IMR-90 (cell line): Measurements from ENCODE around the gene THEM4. TPM values are rescaled to one million over a fixed set of nuclear protein-coding genes. Genes with fewer than 3 reads are reported as not detected.

Experiments used
- ATAC-seq: fragments of 200-7000 bp; cut with Tn5 transposase; 2 replicates; pipeline ENCODE4 v1.9.1; 2020; ENCODE audit warnings: low read depth, mild to moderate bottlenecking, moderate library complexity
- BruUV-seq: library from RNA; stranded (reverse); fragments of 400-500 nt; replicated peaks from 2 replicates; lab custom pipeline; 2021; lab: Mats Ljungman, UMichigan
- CTCF ChIA-PET: fragments of 300-600 bp; formaldehyde crosslinking; extraction: SDS; loops from one replicate; lab custom pipeline; 2021; ENCODE audit warnings: antibody characterized with exemption; lab: Yijun Ruan, JAX
- POLR2A ChIA-PET: fragments of 300-600 bp; sonication (Branson Sonifier 250); formaldehyde crosslinking; loops from one replicate; lab custom pipeline; 2022; ENCODE audit warnings: antibody characterized with exemption; ENCODE audit not compliant: unreplicated experiment; lab: Charles Lee
- DNase-seq: peaks from one replicate; pipeline ENCODE4 v3.0.0; 2013
- H2AFZ ChIP-seq: replicated peaks from 2 replicates; pipeline ENCODE3; 2013; ENCODE audit warnings: low read length, mild to moderate bottlenecking; ENCODE audit not compliant: poor library complexity
- H2AK5ac ChIP-seq: 2 replicates; pipeline ENCODE4 v1.6.1; 2013; ENCODE audit warnings: low read depth, low read length, inconsistent platforms
- H2AK9ac ChIP-seq: replicated peaks from 2 replicates; pipeline ENCODE3; 2013; ENCODE audit warnings: mild to moderate bottlenecking, low read depth, low read length, moderate library complexity; ENCODE audit not compliant: poor library complexity
- H2BK120ac ChIP-seq: 2 replicates; pipeline ENCODE4 v1.6.1; 2013; ENCODE audit warnings: low read depth, low read length, inconsistent platforms
- H2BK15ac ChIP-seq: 3 replicates; pipeline ENCODE4 v1.6.1; 2013; ENCODE audit warnings: low read depth, low read length, inconsistent platforms
- H2BK20ac ChIP-seq: 2 replicates; pipeline ENCODE4 v1.6.1; 2013; ENCODE audit warnings: low read depth, mild to moderate bottlenecking, inconsistent platforms, low read length, moderate library complexity
- H2BK5ac ChIP-seq: 2 replicates; pipeline ENCODE4 v1.6.1; 2013; ENCODE audit warnings: mild to moderate bottlenecking, low read depth, low read length, inconsistent platforms; ENCODE audit not compliant: poor library complexity, severe bottlenecking
- H3K14ac ChIP-seq: replicated peaks from 2 replicates; pipeline ENCODE4 v1.6.1; 2013; ENCODE audit warnings: low read depth, low read length, inconsistent platforms
- H3K18ac ChIP-seq: 2 replicates; pipeline ENCODE4 v1.6.1; 2013; ENCODE audit warnings: low read depth, low read length, control low read depth
- H3K23ac ChIP-seq: 2 replicates; pipeline ENCODE4 v1.6.1; 2013; ENCODE audit warnings: low read depth, low read length, inconsistent platforms
- H3K27ac ChIP-seq: 2 replicates; pipeline ENCODE4 v1.5.1; 2013; ENCODE audit warnings: mild to moderate bottlenecking, control low read depth, low read length; ENCODE audit not compliant: insufficient read depth
- H3K27me3 ChIP-seq: 2 replicates; pipeline ENCODE4 v1.6.1; 2013; ENCODE audit warnings: low read length; ENCODE audit not compliant: control insufficient read depth, insufficient read depth
- H3K36me3 ChIP-seq: 2 replicates; pipeline ENCODE4 v1.6.1; 2013; ENCODE audit warnings: low read length, mixed read lengths; ENCODE audit not compliant: control insufficient read depth, insufficient read depth
- H3K4ac ChIP-seq: 2 replicates; pipeline ENCODE4 v1.6.1; 2013; ENCODE audit warnings: low read depth, low read length, inconsistent platforms
- H3K4me1 ChIP-seq: 2 replicates; pipeline ENCODE4 v1.6.1; 2013; ENCODE audit warnings: low read length, mixed read lengths; ENCODE audit not compliant: control insufficient read depth, insufficient read depth
- H3K4me2 ChIP-seq: 2 replicates; pipeline ENCODE4 v1.6.1; 2013; ENCODE audit warnings: low read depth, mild to moderate bottlenecking, control low read depth, low read length, moderate library complexity
- H3K4me3 ChIP-seq: 2 replicates; pipeline ENCODE4 v1.5.1; 2013; ENCODE audit warnings: low read depth, mild to moderate bottlenecking, control low read depth, low read length, moderate library complexity; ENCODE audit not compliant: insufficient read depth
- H3K56ac ChIP-seq: 2 replicates; pipeline ENCODE4 v1.6.1; 2013; ENCODE audit warnings: low read length, inconsistent platforms; ENCODE audit not compliant: insufficient read depth; ENCODE audit errors: extremely low read depth
- H3K79me1 ChIP-seq, 2 experiments: 2 replicates each; pipeline ENCODE4 v1.6.1; 2013; ENCODE audit warnings: low read length in 2 of 2, inconsistent platforms in 1 of 2, low read depth in 1 of 2
- H3K9ac ChIP-seq: 2 replicates; pipeline ENCODE4 v1.6.1; 2013; ENCODE audit warnings: low read depth, low read length, control low read depth
- H3K9me1 ChIP-seq: 2 replicates; pipeline ENCODE4 v1.6.1; 2013; ENCODE audit warnings: low read length, inconsistent platforms; ENCODE audit not compliant: insufficient read depth
- H3K9me3 ChIP-seq: 2 replicates; pipeline ENCODE4 v1.6.1; 2013; ENCODE audit warnings: low read length; ENCODE audit not compliant: control insufficient read depth, insufficient read depth
- H4K20me1 ChIP-seq: 2 replicates; pipeline ENCODE4 v1.6.1; 2013; ENCODE audit warnings: low read length, inconsistent platforms; ENCODE audit not compliant: insufficient read depth
- H4K5ac ChIP-seq: 2 replicates; pipeline ENCODE4 v1.6.1; 2013; ENCODE audit warnings: mild to moderate bottlenecking, low read depth, low read length, control low read depth
- H4K8ac ChIP-seq, 2 experiments: 2 replicates each; pipeline ENCODE4 v1.6.1; 2013; ENCODE audit warnings: low read depth in 2 of 2, low read length in 2 of 2, control low read depth in 1 of 2, inconsistent platforms in 1 of 2
- H4K91ac ChIP-seq: 2 replicates; pipeline ENCODE4 v1.6.1; 2013; ENCODE audit warnings: low read depth, low read length, inconsistent platforms; ENCODE audit not compliant: insufficient read depth
- BHLHE40 ChIP-seq: fragments of 150-350 bp; IDR thresholded peaks from 2 replicates; pipeline ENCODE4 v1.6.1; 2016; ENCODE audit warnings: mild to moderate bottlenecking, low read depth, low read length
- CHD1 ChIP-seq: IDR thresholded peaks from 2 replicates; pipeline ENCODE4 v1.6.1; 2012; ENCODE audit warnings: low read depth, low read length, improper control_type of control experiment
- ELK1 ChIP-seq: fragments of 150-350 bp; IDR thresholded peaks from 2 replicates; pipeline ENCODE4 v1.6.1; 2016; ENCODE audit warnings: low read depth, mild to moderate bottlenecking, low read length, moderate library complexity, borderline replicate concordance
- FOS ChIP-seq: fragments of 150-350 bp; IDR thresholded peaks from 2 replicates; pipeline ENCODE4 v1.6.1; 2016; ENCODE audit warnings: low read depth, low read length
- MXI1 ChIP-seq: IDR thresholded peaks from 2 replicates; pipeline ENCODE4 v1.6.1; 2012; ENCODE audit warnings: low read depth, mild to moderate bottlenecking, low read length, moderate library complexity, borderline replicate concordance
- POLR2A ChIP-seq: IDR thresholded peaks from 2 replicates; pipeline ENCODE4 v1.6.1; 2012; ENCODE audit warnings: mild to moderate bottlenecking, low read depth, low read length
- SMC3 ChIP-seq: fragments of 150-350 bp; IDR thresholded peaks from 2 replicates; pipeline ENCODE4 v1.6.1; 2016; ENCODE audit warnings: low read depth, mild to moderate bottlenecking, antibody characterized with exemption, low read length, moderate library complexity
- WGBS, 2 experiments: methylation state at CpG; one replicate each; pipeline versions ENCODE4 v1.1.5 to v1.1.7; 2013; ENCODE audit warnings: missing lambda C conversion rate in 2 of 2; ENCODE audit not compliant: insufficient read length in 1 of 2; ENCODE audit errors: extremely low coverage in 2 of 2; 5-methylcytosine and 5-hydroxymethylcytosine counted together
- dilution Hi-C: fragments of 300-500 bp; cut with HindIII; formaldehyde crosslinking; loops from one replicate; pipeline ENCODE4 v1.14.3; 2018; ENCODE audit warnings: low sequenced_read_pairs; ENCODE audit not compliant: unreplicated experiment
- in situ Hi-C: fragments of 300-500 bp; cut with MboI; formaldehyde crosslinking; loops from 3 replicates; pipeline ENCODE4 v1.14.3; 2019; ENCODE audit warnings: low sequenced_read_pairs, inconsistent platforms, mixed read lengths
- intact Hi-C: fragments of 100-400 bp; cut with micrococcal nuclease; formaldehyde crosslinking; loops from 2 replicates; pipeline ENCODE4 v1.10.0; 2022
- polyA plus RNA-seq, 3 experiments: library from polyadenylated mRNA; depleted of rRNA; stranded (reverse); fragments of >200 nt; gene quantifications; 2 replicates each; pipeline ENCODE4 v1.2.3, GENCODE V29; 2012; ENCODE audit warnings: low replicate concordance in 1 of 3
- total RNA-seq: library from RNA; depleted of rRNA; stranded (reverse); fragments of >200 nt; gene quantifications from 2 replicates; pipeline ENCODE4 v1.2.3, GENCODE V29; 2012
- TF ChIP-seq, protein P1 (sequence below): conservative IDR thresholded peaks from 2 replicates; pipeline ENCODE4 v1.5.1; 2012; ENCODE audit warnings: mild to moderate bottlenecking, low read depth, low read length, improper control_type of control experiment

THEM4 gene
- total and polyA plus RNA-seq, 2 of the 4 experiments (the other 2 are of a cell fraction): 7.3 to 15.7 TPM

DNA sequence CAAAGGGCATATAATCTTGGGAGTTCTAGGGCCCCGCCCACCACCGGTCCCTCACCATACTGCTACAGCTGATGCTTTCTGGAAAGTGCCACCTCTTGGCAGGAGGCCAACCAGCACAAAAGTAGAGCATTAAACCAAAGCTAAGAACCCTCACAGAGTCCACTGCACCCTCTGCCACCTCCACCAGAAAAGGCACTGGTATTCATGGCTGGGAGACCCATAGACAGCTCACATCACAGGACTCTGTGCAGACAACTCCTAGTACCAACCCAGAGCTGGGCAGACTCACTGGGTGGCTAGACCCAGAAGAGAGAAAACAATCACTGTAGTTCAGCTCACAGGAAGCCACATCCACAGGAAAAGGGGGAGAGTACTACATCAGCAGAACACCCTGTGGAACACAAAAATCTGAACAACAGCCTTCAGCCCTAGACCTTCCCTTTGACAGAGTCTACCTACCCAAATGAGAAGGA lies 10.8 kb downstream of the THEM4 start:
- Histone ChIP-seq H3K27ac (no peak overlapping the region), H3K4me2 (no peak overlapping the region), H3K9me3 (peaks cover 3% of the 10 kb centered on the region), H3K4me3 (no peak overlapping the region), H2BK120ac (no peak overlapping the region), H3K4ac (no peak overlapping the region), H2AK5ac (no peak overlapping the region), H3K23ac (no peak overlapping the region), H4K8ac (no peak overlapping the region), H2AFZ (no peak overlapping the region), H3K9ac (no peak overlapping the region), H2BK5ac (no peak overlapping the region), H3K36me3 (peaks cover under 1% of the 10 kb centered on the region; the same call in 1 of the 2 replicates), H2AK9ac (no peak overlapping the region), H3K14ac (no peak overlapping the region), H4K5ac (no peak overlapping the region), H4K91ac (no peak overlapping the region), H3K18ac (no peak overlapping the region), H3K56ac (no peak overlapping the region), H4K20me1 (no peaks in the 10 kb centered on the region; the same call in 1 of the 2 replicates), H3K9me1 (no peaks in the 10 kb centered on the region; the same call in 1 of the 2 replicates), H3K4me1 (no peaks in the 10 kb centered on the region; the same call in 1 of the 2 replicates), H3K27me3 (no peaks in the 10 kb centered on the region), H3K79me1 (peaks cover 1 to 11% of the 10 kb centered on the region in 2 experiments; a peak in 3 of 4 replicates), H2BK20ac (no peak overlapping the region), H2BK15ac (no peak overlapping the region)
- dilution Hi-C loops (loop anchor here (25.0 kb wide), 1 partner anchor 111 kb away; the partner anchor contains the start of gene TDRKH), intact Hi-C loops (no loop called here), in situ Hi-C loops (no loop called here)
- TF ChIP-seq CHD1 (no peak), SMC3 (no peak), ELK1 (no peak), FOS (no peak), BHLHE40 (no peak), MXI1 (no peak), POLR2A (no peak)
- TF ChIP-seq, protein P1, sequence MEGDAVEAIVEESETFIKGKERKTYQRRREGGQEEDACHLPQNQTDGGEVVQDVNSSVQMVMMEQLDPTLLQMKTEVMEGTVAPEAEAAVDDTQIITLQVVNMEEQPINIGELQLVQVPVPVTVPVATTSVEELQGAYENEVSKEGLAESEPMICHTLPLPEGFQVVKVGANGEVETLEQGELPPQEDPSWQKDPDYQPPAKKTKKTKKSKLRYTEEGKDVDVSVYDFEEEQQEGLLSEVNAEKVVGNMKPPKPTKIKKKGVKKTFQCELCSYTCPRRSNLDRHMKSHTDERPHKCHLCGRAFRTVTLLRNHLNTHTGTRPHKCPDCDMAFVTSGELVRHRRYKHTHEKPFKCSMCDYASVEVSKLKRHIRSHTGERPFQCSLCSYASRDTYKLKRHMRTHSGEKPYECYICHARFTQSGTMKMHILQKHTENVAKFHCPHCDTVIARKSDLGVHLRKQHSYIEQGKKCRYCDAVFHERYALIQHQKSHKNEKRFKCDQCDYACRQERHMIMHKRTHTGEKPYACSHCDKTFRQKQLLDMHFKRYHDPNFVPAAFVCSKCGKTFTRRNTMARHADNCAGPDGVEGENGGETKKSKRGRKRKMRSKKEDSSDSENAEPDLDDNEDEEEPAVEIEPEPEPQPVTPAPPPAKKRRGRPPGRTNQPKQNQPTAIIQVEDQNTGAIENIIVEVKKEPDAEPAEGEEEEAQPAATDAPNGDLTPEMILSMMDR: no peak
- POLR2A ChIA-PET: no interaction called here
- WGBS, 2 experiments: 77% methylated on average over 2 of the region's 2 CpGs; no CpG with 5 or more reads in 1 of the 2 experiments
- no peak for DNase-seq
- CTCF ChIA-PET: interaction anchor here (0.6 kb wide), 1 partner anchor 20 kb away, joined by 3 read pairs; no protein-coding TSS in a partner anchor
- no TSS peak for BruUV-seq
- no peak for ATAC-seq
